GM12878 (cell line): Measurements from ENCODE around the gene CACNG1. TPM values are rescaled to one million over a fixed set of nuclear protein-coding genes. Genes with fewer than 3 reads are reported as not detected.

Experiments used
- ATAC-seq: fragments of 200-7000 bp; cut with Tn5 transposase; 3 replicates; pipeline ENCODE4 v1.9.1; 2020; ENCODE audit warnings: mild to moderate bottlenecking, moderate library complexity
- BruUV-seq: library from RNA; stranded (reverse); fragments of 400-500 nt; replicated peaks from 2 replicates; lab custom pipeline; 2021; lab: Mats Ljungman, UMichigan
- CTCF ChIA-PET: fragments of 300-600 bp; sonication (Branson Sonifier 250); formaldehyde crosslinking; extraction: SDS; loops from one replicate; lab custom pipeline; 2021; ENCODE audit warnings: inconsistent platforms; lab: Yijun Ruan, JAX
- POLR2A ChIA-PET: fragments of 350-600 bp; formaldehyde crosslinking; extraction: SDS; loops from one replicate; lab custom pipeline; 2021; ENCODE audit warnings: inconsistent platforms; lab: Charles Lee
- RAD21 ChIA-PET: fragments of 300-600 bp; sonication (Branson Sonifier 250); formaldehyde crosslinking; loops from one replicate; lab custom pipeline; 2023; ENCODE audit warnings: antibody characterized with exemption; ENCODE audit not compliant: unreplicated experiment; lab: Charles Lee
- SMC1A ChIA-PET: fragments of 300-600 bp; sonication (Branson Sonifier 250); formaldehyde crosslinking; loops from one replicate; lab custom pipeline; 2023; ENCODE audit not compliant: unreplicated experiment, uncharacterized antibody; lab: Charles Lee
- DNase-seq: peaks from one replicate; pipeline ENCODE4 v3.0.0-alpha.2; 2011; ENCODE audit warnings: low read depth, low spot score
- FAIRE-seq: peaks from 3 replicates; lab custom pipeline; 2011; peaks lifted over from hg19 to GRCh38; lab: Jason Lieb, UNC
- H2AFZ ChIP-seq: 2 replicates; pipeline ENCODE4 v1.6.0; 2011; ENCODE audit warnings: low read depth, low read length, control low read depth; ENCODE audit not compliant: control insufficient read depth
- H3K27ac ChIP-seq: 2 replicates; pipeline ENCODE4 v1.5.1; 2011; ENCODE audit warnings: control low read depth; ENCODE audit not compliant: control insufficient read depth, insufficient read depth
- H3K27me3 ChIP-seq, 2 experiments: replicated peaks in 1 of 2; 2 replicates each; pipeline versions ENCODE4 v1.6.0 to v1.6.1; 2011; ENCODE audit warnings: low read length in 1 of 2; ENCODE audit not compliant: control insufficient read depth in 2 of 2, insufficient read depth in 2 of 2
- H3K36me3 ChIP-seq, 2 experiments: 2 replicates each; pipeline ENCODE4 v1.5.1; 2011; ENCODE audit warnings: low read length in 1 of 2; ENCODE audit not compliant: control insufficient read depth in 2 of 2, insufficient read depth in 2 of 2
- H3K4me1 ChIP-seq: 2 replicates; pipeline ENCODE4 v1.6.1; 2011; ENCODE audit warnings: mild to moderate bottlenecking, low read length, moderate library complexity, mixed read lengths; ENCODE audit not compliant: control insufficient read depth, insufficient read depth
- H3K4me2 ChIP-seq: 2 replicates; pipeline ENCODE4 v1.6.0; 2011; ENCODE audit warnings: control low read depth; ENCODE audit not compliant: control insufficient read depth, insufficient read depth
- H3K4me3 ChIP-seq: fragments of 200-600 bp; sonication (generic); 2 replicates; pipeline ENCODE4 v1.5.1; 2016
- H3K79me2 ChIP-seq: 2 replicates; pipeline ENCODE4 v1.6.0; 2011; ENCODE audit warnings: low read length; ENCODE audit not compliant: control insufficient read depth, insufficient read depth
- H3K9ac ChIP-seq: 2 replicates; pipeline ENCODE4 v1.8.0; 2011; ENCODE audit warnings: low read length, control low read depth, mixed read lengths; ENCODE audit not compliant: control insufficient read depth, insufficient read depth
- H3K9me3 ChIP-seq: replicated peaks from 3 replicates; pipeline ENCODE4 v1.5.1; 2011; ENCODE audit warnings: mild to moderate bottlenecking, low read length; ENCODE audit not compliant: control insufficient read depth, insufficient read depth
- H4K20me1 ChIP-seq: 2 replicates; pipeline ENCODE4 v1.6.0; 2011; ENCODE audit not compliant: control insufficient read depth, insufficient read depth
- BMI1 ChIP-seq: fragments of 450-650 bp; IDR thresholded peaks from 2 replicates; pipeline ENCODE4 v1.6.1; 2016; ENCODE audit warnings: mild to moderate bottlenecking, moderate library complexity, borderline replicate concordance
- IRF5 ChIP-seq: fragments of 450-650 bp; IDR thresholded peaks from 2 replicates; pipeline ENCODE4 v1.6.1; 2017; ENCODE audit warnings: borderline replicate concordance
- NFIC ChIP-seq: IDR thresholded peaks from 2 replicates; pipeline ENCODE4 v1.6.1; 2012; ENCODE audit warnings: low read depth, mild to moderate bottlenecking, inconsistent platforms, low read length, moderate library complexity
- NKRF ChIP-seq: fragments of 450-650 bp; conservative IDR thresholded peaks from 2 replicates; pipeline ENCODE4 v1.6.1; 2017; ENCODE audit warnings: mild to moderate bottlenecking, moderate library complexity
- POLR2A ChIP-seq: IDR thresholded peaks from 2 replicates; pipeline ENCODE4 v1.6.1; 2011; ENCODE audit warnings: low read depth, mild to moderate bottlenecking, low read length
- SKIL ChIP-seq: fragments of 450-650 bp; IDR thresholded peaks from 2 replicates; pipeline ENCODE4 v1.6.1; 2017; ENCODE audit warnings: mild to moderate bottlenecking, low read depth, inconsistent platforms; ENCODE audit not compliant: poor library complexity, severe bottlenecking
- SPI1 ChIP-seq: IDR thresholded peaks from 2 replicates; pipeline ENCODE4 v1.6.1; 2011; ENCODE audit warnings: low read depth, mild to moderate bottlenecking, low read length, moderate library complexity, borderline replicate concordance; ENCODE audit not compliant: insufficient read depth
- ZBTB11 ChIP-seq: fragments of 450-650 bp; formaldehyde crosslinking; IDR thresholded peaks from 2 replicates; pipeline ENCODE4 v1.5.0; 2022; ENCODE audit warnings: mild to moderate bottlenecking, missing genetic modification characterization
- ZBTB40 ChIP-seq: fragments of 450-650 bp; IDR thresholded peaks from 2 replicates; pipeline ENCODE4 v1.6.1; 2016; ENCODE audit warnings: mild to moderate bottlenecking, moderate library complexity, borderline replicate concordance
- WGBS: methylation state at CpG from one replicate; pipeline ENCODE4 v1.1.6; 2016; ENCODE audit warnings: low lambda C conversion rate; ENCODE audit not compliant: insufficient replicate concordance, insufficient coverage; ENCODE audit errors: missing lambda C conversion rate; 5-methylcytosine and 5-hydroxymethylcytosine counted together
- in situ Hi-C: fragments of 300-500 bp; cut with MboI; formaldehyde crosslinking; loops from 9 replicates; pipeline ENCODE4 v1.14.3; 2018; ENCODE audit warnings: mixed read lengths
- intact Hi-C: fragments of 100-400 bp; cut with micrococcal nuclease; formaldehyde crosslinking; loops from one replicate; pipeline ENCODE4 v1.14.2; 2022; ENCODE audit not compliant: unreplicated experiment
- polyA plus RNA-seq, 11 experiments: library from polyadenylated mRNA; depleted of rRNA in 4 of 11; unstranded in 6 of 11; stranded (reverse) in 5 of 11; fragments of >200 nt; fragmentation: Nextera tagmentation in 4 of 11; fragmentation: Illumina TruSeq in 1 of 11; extraction: Ambion mirVana in 4 of 11; extraction: Trizol in 1 of 11; gene quantifications; 1 replicate in 1 of 11; 2 replicates in 10 of 11; pipeline versions ENCODE4 v1.2.1 to v1.2.3, GENCODE V29; 2011 to 2016; ENCODE audit warnings: inconsistent platforms in 2 of 11, missing spikeins in 2 of 11, low read depth in 1 of 11
- total RNA-seq, 4 experiments: library from RNA; depleted of rRNA in 3 of 4; stranded (reverse); fragments of >200 nt in 3 of 4; fragmentation: Illumina TruSeq in 1 of 4; extraction: Trizol in 1 of 4; gene quantifications; 2 replicates each; pipeline versions ENCODE4 v1.2.1 to v1.2.3, GENCODE V29; 2013 to 2021

Gene CACNG1
- total and polyA plus RNA-seq, 10 of the 15 experiments (the other 5 are each of a cell fraction or from before 2014, with no cell fraction given) = not detected

GRCh38 chr17:67008101-67008500 is 36.3 kb upstream of the CACNG1 start:
- POLR2A ChIA-PET = no interaction called here
- FAIRE-seq = no peak
- 17% methylated on average over 6 of the region's 6 CpGs for WGBS
- no peak for TF ChIP-seq ZBTB11
- no peak for TF ChIP-seq SPI1
- no peak for TF ChIP-seq BMI1
- TF ChIP-seq ZBTB40 = no peak
- no peak for TF ChIP-seq NFIC
- no peak for TF ChIP-seq NKRF
- no peak for TF ChIP-seq SKIL
- TF ChIP-seq POLR2A = no peak
- no peak for TF ChIP-seq IRF5

More at GRCh38 chr17:67008101-67008500, 36.3 kb upstream of the CACNG1 start:
- ChIA-PET RAD21 (no interaction called here), CTCF (no interaction called here), SMC1A (interaction anchor here (0.7 kb wide), 1 partner anchor 37 kb away, joined by 3 read pairs; no protein-coding TSS in a partner anchor)
- Histone ChIP-seq H3K36me3 (no peaks in the 10 kb centered on the region), H3K27ac (no peak overlapping the region), H2AFZ (no peak overlapping the region), H3K9ac (no peak overlapping the region), H3K4me3 (no peak overlapping the region), H4K20me1 (no peaks in the 10 kb centered on the region), H3K4me1 (peaks cover 8% of the 10 kb centered on the region), H3K9me3 (no peaks in the 10 kb centered on the region), H3K79me2 (no peaks in the 10 kb centered on the region), H3K27me3 (peaks cover 0 to 4% of the 10 kb centered on the region in 2 experiments; a peak in 1 of 4 replicates), H3K4me2 (no peak overlapping the region)
- no peak for ATAC-seq
- no peak for DNase-seq
- no TSS peak for BruUV-seq
- intact Hi-C loops = no loop called here
- in situ Hi-C loops = no loop called here
